ENCODE data around the gene SH3YL1. TPM values are rescaled to one million over a fixed set of nuclear protein-coding genes. Genes with fewer than 3 reads are reported as not detected.

SH3YL1 gene
- total RNA-seq, 1 experiment from 2014 or later = 28.4 TPM

- Histone ChIP-seq H3K9me3 (ENCODE audit: control insufficient read depth, insufficient read depth, low read depth, low read length) (no peaks in the 10 kb centered on the region), H3K4me1 (ENCODE audit: control insufficient read depth, insufficient read depth, low read length) (no peaks in the 10 kb centered on the region), H3K4me3 (ENCODE audit: low read depth in 2 of 2, low read length in 2 of 2) (no peak overlapping the region), H3K27me3 (ENCODE audit: control insufficient read depth, insufficient read depth, low read length) (peaks cover 5% of the 10 kb centered on the region; the same call in 1 of the 2 replicates), H3K27ac (ENCODE audit: low read length) (no peak overlapping the region), H3K36me3 (ENCODE audit: control insufficient read depth, insufficient read depth, low read length) (no peaks in the 10 kb centered on the region)
- in situ Hi-C loops (cut with HindIII; ENCODE audit: low pct_unique_long_range_greater_than_20kb, low sequenced_read_pairs) = no loop called here
- TF ChIP-seq POLR2AphosphoS5 (IDR thresholded peaks at IDR 0.05; ENCODE audit: low read depth, low read length) (no peak), CTCF (IDR thresholded peaks at IDR 0.05) (no peak), SIN3A (IDR thresholded peaks at IDR 0.05; ENCODE audit: borderline replicate concordance, insufficient read depth, low read depth, low read length) (no peak), TCF7L2 (IDR thresholded peaks at IDR 0.05; ENCODE audit: low read depth, low read length) (no peak), REST (IDR thresholded peaks at IDR 0.05; ENCODE audit: insufficient read depth in 1 of 2, low read depth in 2 of 2, low read length in 1 of 2) (no peak)
- intact Hi-C loops (cut with micrococcal nuclease; ENCODE audit: unreplicated experiment) = no loop called here
- ATAC-seq (no peak), DNase-seq (ENCODE audit: low read depth, low spot score) (no peak)
- ChIA-PET POLR2A (no interaction called here), CTCF (no interaction called here)
- BruUV-seq (replicated peaks) = no TSS peak
Measured at GRCh38 chr2:169741-170140, 94.1 kb downstream of the SH3YL1 start.

Other genes with a start within 250 kb of the SH3YL1 start
- gene FAM110C, start 217.5 kb downstream of the SH3YL1 start, total RNA-seq (2021; ENCODE audit: unreplicated experiment) = 0.13 TPM
- gene ACP1, start 915 bp upstream of the SH3YL1 start, total RNA-seq (2021; ENCODE audit: unreplicated experiment) = 90.9 TPM
- not detected for gene ALKAL2, start 24.1 kb upstream of the SH3YL1 start, total RNA-seq (2021; ENCODE audit: unreplicated experiment)

Measured in Panc1 (cell line).